ENCODE measurements around the gene APH1B.

APH1B gene

DNA sequence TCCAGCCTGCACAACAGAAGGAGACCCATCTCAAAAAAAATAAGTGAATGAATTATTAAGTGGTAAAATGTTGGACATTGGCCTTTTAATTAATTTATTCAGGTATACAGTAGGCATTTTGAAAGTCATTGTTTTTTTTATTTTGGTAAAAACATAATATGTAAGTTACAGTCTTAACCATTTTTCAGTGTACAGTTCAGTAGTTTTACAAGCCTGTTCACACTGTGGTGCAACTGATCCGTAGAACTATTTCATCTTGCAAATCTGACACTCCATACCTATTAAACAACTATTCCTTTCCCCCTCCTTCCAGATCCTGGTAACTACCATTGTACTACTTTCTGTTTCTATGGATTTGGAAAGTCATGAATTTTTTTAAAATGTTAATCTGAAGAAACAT is 36.1 kb upstream of the APH1B start:
- no peaks in the 10 kb centered on the region for H3K27me3 ChIP-seq (ENCODE audit: insufficient read depth, low read depth)
- no peak overlapping the region for H3K4me3 ChIP-seq (IDR thresholded peaks at IDR 0.05; ENCODE audit: insufficient read depth, low read depth, low read length)
- TF ChIP-seq, protein P1, sequence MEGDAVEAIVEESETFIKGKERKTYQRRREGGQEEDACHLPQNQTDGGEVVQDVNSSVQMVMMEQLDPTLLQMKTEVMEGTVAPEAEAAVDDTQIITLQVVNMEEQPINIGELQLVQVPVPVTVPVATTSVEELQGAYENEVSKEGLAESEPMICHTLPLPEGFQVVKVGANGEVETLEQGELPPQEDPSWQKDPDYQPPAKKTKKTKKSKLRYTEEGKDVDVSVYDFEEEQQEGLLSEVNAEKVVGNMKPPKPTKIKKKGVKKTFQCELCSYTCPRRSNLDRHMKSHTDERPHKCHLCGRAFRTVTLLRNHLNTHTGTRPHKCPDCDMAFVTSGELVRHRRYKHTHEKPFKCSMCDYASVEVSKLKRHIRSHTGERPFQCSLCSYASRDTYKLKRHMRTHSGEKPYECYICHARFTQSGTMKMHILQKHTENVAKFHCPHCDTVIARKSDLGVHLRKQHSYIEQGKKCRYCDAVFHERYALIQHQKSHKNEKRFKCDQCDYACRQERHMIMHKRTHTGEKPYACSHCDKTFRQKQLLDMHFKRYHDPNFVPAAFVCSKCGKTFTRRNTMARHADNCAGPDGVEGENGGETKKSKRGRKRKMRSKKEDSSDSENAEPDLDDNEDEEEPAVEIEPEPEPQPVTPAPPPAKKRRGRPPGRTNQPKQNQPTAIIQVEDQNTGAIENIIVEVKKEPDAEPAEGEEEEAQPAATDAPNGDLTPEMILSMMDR (conservative IDR thresholded peaks at IDR 0.05; ENCODE audit: low read depth, low read length): no peak
- peaks cover 9% of the 10 kb centered on the region for H3K4me1 ChIP-seq (ENCODE audit: low read depth, poor library complexity, severe bottlenecking)
- H4K20me1 ChIP-seq (ENCODE audit: insufficient read depth): no peaks in the 10 kb centered on the region
- H3K9ac ChIP-seq: no peak overlapping the region
- H3K36me3 ChIP-seq (ENCODE audit: insufficient read depth): no peaks in the 10 kb centered on the region
- no peak overlapping the region for H2AFZ ChIP-seq (ENCODE audit: low read depth)
- H3K79me2 ChIP-seq (ENCODE audit: insufficient read depth, low read depth): no peaks in the 10 kb centered on the region
- no peak overlapping the region for H3K27ac ChIP-seq
- H3K4me2 ChIP-seq: no peak overlapping the region

DNA sequence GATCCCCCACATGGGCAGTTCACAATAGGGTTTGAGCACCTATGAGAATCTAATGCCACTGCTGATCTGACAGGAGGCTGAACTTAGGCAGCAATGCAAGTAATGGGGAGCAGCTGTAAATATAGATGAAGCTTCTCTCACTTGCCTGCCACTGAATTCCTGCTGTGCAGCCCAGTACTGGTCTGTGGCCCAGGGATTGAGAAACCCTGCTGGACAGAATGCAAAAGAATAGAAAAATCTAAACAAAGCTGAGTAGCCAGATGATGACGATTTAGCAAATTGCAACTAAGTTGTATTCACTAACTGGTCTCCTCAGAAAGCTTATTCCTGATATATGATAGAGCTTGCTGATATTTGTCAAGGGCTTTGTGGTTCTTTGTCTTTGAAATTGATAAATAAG is 34.3 kb upstream of the APH1B start:
- peaks cover 9% of the 10 kb centered on the region for H3K4me1 ChIP-seq (ENCODE audit: low read depth, poor library complexity, severe bottlenecking)
- no peak overlapping the region for H3K4me2 ChIP-seq

DNA sequence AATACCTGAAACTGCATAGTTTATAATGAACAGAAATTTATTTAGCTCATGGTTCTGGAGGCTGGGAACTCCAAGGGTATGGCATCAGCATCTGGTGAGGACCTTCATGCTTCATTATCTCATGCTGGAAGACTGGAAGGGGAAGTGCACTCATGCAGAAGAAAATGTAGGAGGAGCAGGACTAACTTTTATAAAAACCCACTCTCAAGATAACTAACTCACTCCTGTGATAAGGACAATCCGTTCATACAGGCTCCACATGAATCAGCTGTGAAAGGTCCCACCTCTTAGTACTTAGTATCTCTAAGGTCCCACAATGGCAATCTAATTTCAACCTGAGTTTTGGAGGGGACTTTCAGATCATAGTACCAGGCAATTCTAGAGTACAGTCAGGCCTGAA is 33.6 kb upstream of the APH1B start:
- Histone ChIP-seq H3K79me2 (ENCODE audit: insufficient read depth, low read depth) (no peaks in the 10 kb centered on the region), H3K36me3 (ENCODE audit: insufficient read depth) (no peaks in the 10 kb centered on the region), H3K4me2 (no peak overlapping the region), H3K9ac (no peak overlapping the region), H4K20me1 (ENCODE audit: insufficient read depth) (no peaks in the 10 kb centered on the region), H3K27ac (no peak overlapping the region), H2AFZ (ENCODE audit: low read depth) (no peak overlapping the region), H3K27me3 (ENCODE audit: insufficient read depth, low read depth) (no peaks in the 10 kb centered on the region), H3K4me3 (IDR thresholded peaks at IDR 0.05; ENCODE audit: insufficient read depth, low read depth, low read length) (no peak overlapping the region), H3K4me1 (ENCODE audit: low read depth, poor library complexity, severe bottlenecking) (peaks cover 4% of the 10 kb centered on the region)
- TF ChIP-seq, protein P1 (conservative IDR thresholded peaks at IDR 0.05; ENCODE audit: low read depth, low read length): no peak

More for the DNA sequence above, 34.3 kb upstream of the APH1B start:
- Histone ChIP-seq H3K27ac (no peak overlapping the region), H3K79me2 (ENCODE audit: insufficient read depth, low read depth) (no peaks in the 10 kb centered on the region), H3K4me3 (IDR thresholded peaks at IDR 0.05; ENCODE audit: insufficient read depth, low read depth, low read length) (no peak overlapping the region), H2AFZ (ENCODE audit: low read depth) (no peak overlapping the region), H3K36me3 (ENCODE audit: insufficient read depth) (no peaks in the 10 kb centered on the region), H4K20me1 (ENCODE audit: insufficient read depth) (no peaks in the 10 kb centered on the region), H3K9ac (no peak overlapping the region), H3K27me3 (ENCODE audit: insufficient read depth, low read depth) (no peaks in the 10 kb centered on the region)
- TF ChIP-seq, protein P1 (conservative IDR thresholded peaks at IDR 0.05; ENCODE audit: low read depth, low read length): no peak

DNA sequence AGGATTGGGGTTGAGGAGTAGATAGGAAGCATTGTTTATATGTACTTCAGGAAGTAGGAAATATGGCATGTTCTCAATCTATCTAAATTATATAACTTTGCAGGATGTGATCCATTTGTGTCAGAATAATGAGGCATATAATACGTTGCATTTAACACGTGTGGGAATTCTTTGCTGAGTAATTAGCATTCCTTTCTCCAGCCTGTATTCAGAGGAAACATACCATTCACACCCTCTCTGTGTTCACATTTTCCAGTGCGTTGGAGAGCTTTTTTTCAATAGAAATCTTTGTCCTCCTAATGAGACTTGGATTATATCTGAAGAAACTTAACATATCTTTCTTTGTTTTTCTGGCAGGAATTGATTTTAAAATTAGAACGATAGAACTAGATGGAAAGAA is 33.0 kb upstream of the APH1B start:
- Histone ChIP-seq H3K27ac (no peak overlapping the region), H3K9ac (no peak overlapping the region), H3K4me2 (no peak overlapping the region), H3K4me1 (ENCODE audit: low read depth, poor library complexity, severe bottlenecking) (no peaks in the 10 kb centered on the region), H3K36me3 (ENCODE audit: insufficient read depth) (no peaks in the 10 kb centered on the region), H3K4me3 (IDR thresholded peaks at IDR 0.05; ENCODE audit: insufficient read depth, low read depth, low read length) (no peak overlapping the region), H4K20me1 (ENCODE audit: insufficient read depth) (no peaks in the 10 kb centered on the region), H3K27me3 (ENCODE audit: insufficient read depth, low read depth) (no peaks in the 10 kb centered on the region), H3K79me2 (ENCODE audit: insufficient read depth, low read depth) (no peaks in the 10 kb centered on the region), H2AFZ (ENCODE audit: low read depth) (no peak overlapping the region)
- TF ChIP-seq, protein P1 (conservative IDR thresholded peaks at IDR 0.05; ENCODE audit: low read depth, low read length): no peak
